Activated T-helper 17 cell treated with anti-CD3 and anti-CD28 coated beads, Interleukin-2, amount 50 U/mL, for 72 hours (primary cell): Measurements from ENCODE around the gene MAS1. TPM values are rescaled to one million over a fixed set of nuclear protein-coding genes. Genes with fewer than 3 reads are reported as not detected.
"Not testable (repeated sequence)": the region's sequence is repeated elsewhere in the genome, so short reads cannot be mapped to it uniquely, and the experiment has no call there.

Experiments used
- ATAC-seq: fragments of 150-1000 bp; cut with Tn5 transposase; replicated peaks from 2 replicates; pipeline ENCODE4 v1.10.0; 2021; ENCODE audit warnings: mild to moderate bottlenecking, moderate library complexity
- H3K27ac Mint-ChIP-seq: one replicate; pipeline ENCODE4 v1.8.0; 2022; ENCODE audit warnings: mixed read lengths
- H3K27me3 Mint-ChIP-seq: one replicate; pipeline ENCODE4 v1.8.0; 2022; ENCODE audit warnings: mixed read lengths
- H3K36me3 Mint-ChIP-seq: one replicate; pipeline ENCODE4 v1.8.0; 2022; ENCODE audit warnings: low read depth, mild to moderate bottlenecking, mixed read lengths
- H3K4me1 Mint-ChIP-seq: one replicate; pipeline ENCODE4 v1.8.0; 2022; ENCODE audit warnings: mixed read lengths
- H3K4me3 Mint-ChIP-seq: one replicate; pipeline ENCODE4 v1.8.0; 2022; ENCODE audit warnings: mild to moderate bottlenecking, mixed read lengths
- H3K9me3 Mint-ChIP-seq: one replicate; pipeline ENCODE4 v1.8.0; 2022; ENCODE audit warnings: mixed read lengths
- total RNA-seq, 2 donors: library from RNA; stranded (reverse); gene quantifications; one replicate each; pipeline ENCODE4 v1.2.3, GENCODE V29; 2022

The MAS1 gene
- total RNA-seq = not detected

DNA sequence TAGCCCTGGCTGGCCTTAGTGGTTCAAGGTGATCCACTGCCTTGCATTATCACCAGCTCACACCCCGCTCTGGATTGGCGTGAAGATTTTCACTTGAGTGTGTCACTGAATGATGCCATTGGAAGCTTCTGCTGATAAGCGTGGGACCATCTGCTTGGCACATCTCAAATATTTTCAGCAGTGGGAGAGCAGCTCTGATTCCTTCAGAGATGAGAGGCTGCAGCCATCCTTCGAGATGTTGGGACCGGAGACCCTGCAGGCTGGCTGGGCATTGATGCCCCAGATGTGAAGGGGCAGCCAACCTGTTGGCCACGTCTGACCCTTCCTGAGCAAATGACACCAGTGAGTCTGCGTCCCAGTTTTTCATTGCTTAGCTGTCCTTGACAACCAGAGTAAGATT is at the start of gene MAS1:
Gene MAS1 (plus strand): TSS at position 197 of the 400 bp plus-strand sequence. CDS start 15,968 bp downstream, outside the sequence.
- no peak within 1 kb of the TSS for H3K27ac Mint-ChIP-seq
- no peaks in the 10 kb centered on the region for H3K4me1 Mint-ChIP-seq
- H3K27me3 Mint-ChIP-seq = peaks cover 60% of the 10 kb centered on the region
- ATAC-seq = no peak
- no peak within 1 kb of the TSS for H3K4me3 Mint-ChIP-seq
- H3K36me3 Mint-ChIP-seq = no peaks in the 10 kb centered on the region
- no peaks in the 10 kb centered on the region for H3K9me3 Mint-ChIP-seq

DNA sequence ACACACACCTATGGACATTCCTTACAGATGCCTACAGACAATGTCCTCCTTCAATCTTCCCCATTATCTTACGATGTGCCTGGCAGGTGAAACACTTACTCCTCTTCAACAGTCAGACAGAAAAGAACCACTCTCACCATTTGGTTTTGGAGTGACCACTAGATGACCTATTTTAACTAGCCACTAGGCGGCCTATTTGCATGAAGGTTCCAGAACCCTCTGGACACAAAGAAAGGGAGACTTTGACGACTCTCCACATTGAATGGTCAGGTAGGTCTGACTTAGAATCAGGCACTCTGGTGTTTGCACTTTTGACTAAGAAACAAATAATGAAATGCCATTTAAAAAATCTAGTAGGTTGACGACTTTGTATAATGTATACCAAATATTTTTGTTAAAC is 48.8 kb upstream of the MAS1 start:
- Mint-ChIP-seq H3K27ac (no peak overlapping the region), H3K36me3 (no peaks in the 10 kb centered on the region), H3K4me3 (no peak overlapping the region), H3K4me1 (peaks cover 4% of the 10 kb centered on the region), H3K9me3 (no peaks in the 10 kb centered on the region), H3K27me3 (peaks cover 13% of the 10 kb centered on the region)
- ATAC-seq = no peak

GRCh38 chr6:159844737-159845645 is 45.8 kb upstream of the MAS1 start:
- Mint-ChIP-seq H3K27ac (no peak overlapping the region), H3K9me3 (no peaks in the 10 kb centered on the region), H3K4me3 (no peak overlapping the region), H3K36me3 (no peaks in the 10 kb centered on the region), H3K27me3 (peaks cover 12% of the 10 kb centered on the region), H3K4me1 (peaks cover 4% of the 10 kb centered on the region)
- no peak for ATAC-seq

DNA sequence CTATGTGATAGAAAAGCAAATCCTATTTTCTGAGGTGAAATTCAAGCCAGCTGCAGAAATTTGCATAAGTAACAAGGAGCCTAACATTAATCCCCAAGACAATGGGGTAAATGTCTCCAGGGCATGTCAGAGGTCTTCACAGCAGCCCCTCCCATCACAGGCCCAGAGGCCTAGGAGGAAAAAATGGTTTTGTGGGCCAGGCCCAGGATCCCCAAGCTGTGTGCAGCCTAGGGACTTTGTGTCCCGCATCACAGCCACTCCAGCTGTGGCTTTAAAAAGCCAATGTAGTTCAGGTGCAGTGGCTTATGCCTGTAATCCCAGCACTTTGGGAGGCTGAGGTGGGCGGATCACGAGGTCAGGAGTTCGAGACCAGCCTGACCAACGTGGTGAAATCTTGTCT is 42.2 kb upstream of the MAS1 start:
- H3K36me3 Mint-ChIP-seq, H3K27me3 Mint-ChIP-seq, ATAC-seq, H3K9me3 Mint-ChIP-seq, H3K4me1 Mint-ChIP-seq, H3K4me3 Mint-ChIP-seq, H3K27ac Mint-ChIP-seq: not testable (repeated sequence)

DNA sequence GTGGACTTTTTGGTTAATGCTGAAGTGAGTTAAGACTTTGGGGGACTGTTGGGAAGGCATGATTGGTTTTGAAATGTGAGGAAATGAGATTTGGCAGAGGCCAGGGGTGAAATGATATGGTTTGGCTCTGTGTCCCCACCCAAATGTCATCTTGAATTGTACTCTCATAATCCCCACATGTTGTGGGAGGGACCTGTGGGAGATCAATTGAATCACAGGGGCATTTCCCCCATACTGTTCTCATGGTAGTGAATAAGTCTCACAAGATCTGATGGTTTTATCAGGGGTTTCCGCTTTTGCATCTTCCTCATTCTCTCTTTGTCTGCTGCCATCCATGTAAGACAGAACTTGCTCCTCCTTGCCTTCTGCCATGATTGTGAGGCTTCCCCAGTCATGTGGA is 40.9 kb upstream of the MAS1 start:
- H3K9me3 Mint-ChIP-seq, H3K27ac Mint-ChIP-seq, H3K4me1 Mint-ChIP-seq, ATAC-seq, H3K27me3 Mint-ChIP-seq, H3K4me3 Mint-ChIP-seq, H3K36me3 Mint-ChIP-seq: not testable (repeated sequence)

- no peak for ATAC-seq
- no peak overlapping the region for H3K4me3 Mint-ChIP-seq
- H3K36me3 Mint-ChIP-seq = no peaks in the 10 kb centered on the region
These were observed 37.9 kb upstream of the MAS1 start for GRCh38 chr6:159852877-159853276.

GRCh38 chr6:159853754-159854153 is 37.0 kb upstream of the MAS1 start:
- Mint-ChIP-seq H3K9me3 (peaks cover 10% of the 10 kb centered on the region), H3K27me3 (peaks cover 13% of the 10 kb centered on the region), H3K36me3 (no peaks in the 10 kb centered on the region), H3K4me3 (no peak overlapping the region), H3K4me1 (no peaks in the 10 kb centered on the region), H3K27ac (no peak overlapping the region)
- ATAC-seq = no peak

More at GRCh38 chr6:159852877-159853276, 37.9 kb upstream of the MAS1 start:
- Mint-ChIP-seq H3K9me3 (peaks cover 10% of the 10 kb centered on the region), H3K27ac (no peak overlapping the region), H3K27me3 (peaks cover 11% of the 10 kb centered on the region), H3K4me1 (no peaks in the 10 kb centered on the region)

- H3K4me1 Mint-ChIP-seq = no peaks in the 10 kb centered on the region
- H3K27ac Mint-ChIP-seq = no peak overlapping the region
- peaks cover 10% of the 10 kb centered on the region for H3K9me3 Mint-ChIP-seq
- no peak overlapping the region for H3K4me3 Mint-ChIP-seq
- peaks cover 16% of the 10 kb centered on the region for H3K27me3 Mint-ChIP-seq
- ATAC-seq = no peak
- no peaks in the 10 kb centered on the region for H3K36me3 Mint-ChIP-seq
These were observed 35.8 kb upstream of the MAS1 start for GRCh38 chr6:159854959-159855358.

- ATAC-seq = no peak
- H3K9me3 Mint-ChIP-seq = peaks cover 10% of the 10 kb centered on the region
- H3K4me1 Mint-ChIP-seq = peaks cover 7% of the 10 kb centered on the region
- no peak overlapping the region for H3K4me3 Mint-ChIP-seq
- no peak overlapping the region for H3K27ac Mint-ChIP-seq
- no peaks in the 10 kb centered on the region for H3K36me3 Mint-ChIP-seq
- peaks cover 16% of the 10 kb centered on the region for H3K27me3 Mint-ChIP-seq
These were observed 32.5 kb upstream of the MAS1 start for GRCh38 chr6:159858259-159858658.

GRCh38 chr6:159860482-159860881 is 30.3 kb upstream of the MAS1 start:
- peaks cover 16% of the 10 kb centered on the region for H3K27me3 Mint-ChIP-seq
- peaks cover 7% of the 10 kb centered on the region for H3K4me1 Mint-ChIP-seq
- H3K27ac Mint-ChIP-seq = no peak overlapping the region
- H3K9me3 Mint-ChIP-seq = peaks cover 10% of the 10 kb centered on the region
- no peaks in the 10 kb centered on the region for H3K36me3 Mint-ChIP-seq
- no peak overlapping the region for H3K4me3 Mint-ChIP-seq
- no peak for ATAC-seq

DNA sequence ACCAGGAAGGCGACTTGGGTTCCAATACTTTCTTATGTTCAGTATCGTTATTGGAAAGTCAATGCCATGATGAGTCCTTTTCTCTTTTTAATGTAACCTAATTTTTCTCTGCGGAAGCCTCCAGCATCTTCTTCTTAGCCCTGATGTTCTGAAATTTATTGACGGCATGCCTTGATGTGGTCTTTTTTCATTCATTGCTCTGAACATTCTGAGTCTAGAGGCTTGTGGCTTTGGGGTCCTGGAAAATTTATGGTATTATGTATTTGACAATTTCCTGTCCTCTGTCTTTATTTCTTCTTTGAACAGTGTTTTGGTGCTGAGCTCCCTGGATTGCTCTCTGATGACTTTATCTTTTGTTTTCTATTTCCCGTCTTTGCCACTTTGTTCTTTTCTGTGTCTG is 28.7 kb upstream of the MAS1 start:
- peak overlapping the region; percentile 51 for H3K4me3 Mint-ChIP-seq
- H3K27me3 Mint-ChIP-seq = peaks cover 13% of the 10 kb centered on the region
- H3K9me3 Mint-ChIP-seq = peaks cover 10% of the 10 kb centered on the region
- H3K27ac Mint-ChIP-seq = peak overlapping the region; percentile 74
- no peaks in the 10 kb centered on the region for H3K36me3 Mint-ChIP-seq
- peaks cover 7% of the 10 kb centered on the region for H3K4me1 Mint-ChIP-seq
- ATAC-seq = no peak

- not testable (repeated sequence) for H3K36me3 Mint-ChIP-seq, H3K9me3 Mint-ChIP-seq, H3K27ac Mint-ChIP-seq, H3K27me3 Mint-ChIP-seq, H3K4me1 Mint-ChIP-seq, H3K4me3 Mint-ChIP-seq
- ATAC-seq = peak; percentile 52
These were observed 27.4 kb upstream of the MAS1 start for GRCh38 chr6:159863341-159863740.

GRCh38 chr6:159865226-159865920 is 25.4 kb upstream of the MAS1 start:
- Mint-ChIP-seq H3K9me3 (peaks cover 6% of the 10 kb centered on the region), H3K27me3 (no peaks in the 10 kb centered on the region), H3K4me3 (no peak overlapping the region), H3K4me1 (peaks cover 7% of the 10 kb centered on the region), H3K27ac (no peak overlapping the region), H3K36me3 (no peaks in the 10 kb centered on the region)
- ATAC-seq = no peak

GRCh38 chr6:159866286-159867247 is 24.2 kb upstream of the MAS1 start:
- Mint-ChIP-seq H3K27me3 (no peaks in the 10 kb centered on the region), H3K9me3 (peaks cover 6% of the 10 kb centered on the region), H3K36me3 (no peaks in the 10 kb centered on the region), H3K4me1 (peaks cover 7% of the 10 kb centered on the region), H3K4me3 (no peak overlapping the region), H3K27ac (peak overlapping the region; percentile 38)
- ATAC-seq = no peak
